Erythroblast (primary cell): Measurements from ENCODE around the gene VAV3.

Source experiments
- GATA1 ChIP-seq: IDR thresholded peaks from 2 replicates; pipeline ENCODE4 v1.6.1; 2011; ENCODE audit warnings: low read depth, mild to moderate bottlenecking, control low read depth, low read length, moderate library complexity
- POLR2A ChIP-seq: IDR thresholded peaks from 2 replicates; pipeline ENCODE4 v1.6.1; 2011; ENCODE audit warnings: mild to moderate bottlenecking, low read length

DNA sequence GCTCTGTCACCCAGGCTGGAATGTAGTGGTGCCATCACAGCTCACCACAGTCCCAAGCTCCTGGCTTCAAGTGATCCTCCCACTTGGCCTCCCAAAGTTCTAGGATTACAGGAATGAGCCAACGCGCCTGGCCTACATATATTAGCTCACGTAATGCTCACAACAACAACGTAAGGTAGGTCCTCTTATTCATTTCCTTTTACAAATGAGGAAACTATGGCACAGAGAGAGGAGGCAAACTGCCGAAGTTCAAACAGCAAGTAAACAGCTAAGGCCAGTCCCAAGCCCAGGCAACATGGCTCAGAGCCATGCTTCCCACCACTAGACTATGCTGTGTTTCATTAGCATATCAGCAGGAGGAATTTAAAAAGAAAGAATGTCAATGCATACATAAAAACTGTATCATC lies 284.4 kb downstream of the VAV3 start:
- TF ChIP-seq POLR2A (no peak), GATA1 (no peak)
